Endothelial cell of umbilical vein (primary cell): ENCODE measurements around the gene TSPAN13. TPM values are rescaled to one million over a fixed set of nuclear protein-coding genes. Genes with fewer than 3 reads are reported as not detected.
A peak's percentile ranks its signal among the peaks of the same experiment; 100 is the strongest.

Experiments used
- BruUV-seq: library from RNA; stranded (reverse); fragments of 400-500 nt; replicated peaks from 2 replicates; lab custom pipeline; 2021; lab: Mats Ljungman, UMichigan
- CTCF ChIA-PET: fragments of 300-600, 350-600 bp; sonication (Branson Sonifier 250); formaldehyde crosslinking; loops from one replicate; lab custom pipeline; 2021; ENCODE audit warnings: antibody characterized with exemption, inconsistent platforms; lab: Charles Lee
- POLR2A ChIA-PET: fragments of 300-600, 350-600 bp; sonication (Branson Sonifier 250); formaldehyde crosslinking; loops from one replicate; lab custom pipeline; 2021; ENCODE audit warnings: antibody characterized with exemption, inconsistent platforms; lab: Charles Lee
- DNase-seq: peaks from one replicate; pipeline ENCODE4 v3.0.0-alpha.2; 2011; ENCODE audit warnings: low read depth, low spot score
- FAIRE-seq: peaks from 2 replicates; lab custom pipeline; 2011; peaks lifted over from hg19 to GRCh38; lab: Jason Lieb, UNC
- H2AFZ ChIP-seq: 2 replicates; pipeline ENCODE4 v1.6.0; 2012; ENCODE audit warnings: low read depth, low read length, control low read depth, inconsistent platforms
- H3K27ac ChIP-seq: 2 replicates; pipeline ENCODE4 v1.5.1; 2011; ENCODE audit warnings: low read depth, mild to moderate bottlenecking, control low read depth, low read length, moderate library complexity; ENCODE audit not compliant: insufficient read depth
- H3K27me3 ChIP-seq, 2 experiments: 2 replicates each; pipeline versions ENCODE4 v1.6.0 to v1.6.1; 2011; ENCODE audit warnings: low read length in 2 of 2, mixed read lengths in 1 of 2; ENCODE audit not compliant: control insufficient read depth in 2 of 2, insufficient read depth in 2 of 2
- H3K36me3 ChIP-seq, 2 experiments: 2 replicates in 1 of 2; 3 replicates in 1 of 2; pipeline ENCODE4 v1.5.1; 2011; ENCODE audit warnings: low read length in 2 of 2, mild to moderate bottlenecking in 1 of 2, moderate library complexity in 1 of 2; ENCODE audit not compliant: control insufficient read depth in 2 of 2, insufficient read depth in 2 of 2; ENCODE audit errors: extremely low read depth in 1 of 2
- H3K4me1 ChIP-seq: 3 replicates; pipeline ENCODE4 v1.5.1; 2011; ENCODE audit warnings: mild to moderate bottlenecking, low read length; ENCODE audit not compliant: control insufficient read depth, insufficient read depth; ENCODE audit errors: extremely low read depth
- H3K4me2 ChIP-seq: 2 replicates; pipeline ENCODE4 v1.6.1; 2011; ENCODE audit warnings: low read length, control low read depth, mixed read lengths; ENCODE audit not compliant: insufficient read depth
- H3K4me3 ChIP-seq, 3 experiments: fragments of 200-600 bp in 1 of 3; sonication (generic), shearing (Covaris generic) in 1 of 3; replicated peaks in 1 of 3; 2 replicates each; pipeline ENCODE4 v1.5.1; 2011 to 2016; ENCODE audit warnings: control low read depth in 3 of 3, low read length in 3 of 3, mild to moderate bottlenecking in 2 of 3, inconsistent platforms in 1 of 3, low read depth in 1 of 3, moderate library complexity in 1 of 3; ENCODE audit not compliant: insufficient read depth in 1 of 3
- H3K79me2 ChIP-seq: 2 replicates; pipeline ENCODE4 v1.6.0; 2012; ENCODE audit warnings: low read length, inconsistent platforms; ENCODE audit not compliant: control insufficient read depth, insufficient read depth
- H3K9ac ChIP-seq: replicated peaks from 2 replicates; pipeline ENCODE3; 2011; ENCODE audit warnings: low read length, control low read depth; ENCODE audit not compliant: insufficient read depth; ENCODE audit errors: extremely low read depth
- H3K9me1 ChIP-seq: replicated peaks from 3 replicates; pipeline ENCODE4 v1.6.0; 2011; ENCODE audit warnings: mild to moderate bottlenecking, low read length; ENCODE audit not compliant: control insufficient read depth, insufficient read depth; ENCODE audit errors: extremely low read depth
- H3K9me3 ChIP-seq: replicated peaks from 2 replicates; pipeline ENCODE4 v1.5.1; 2012; ENCODE audit warnings: low read length, inconsistent platforms; ENCODE audit not compliant: control insufficient read depth, insufficient read depth
- H4K20me1 ChIP-seq: replicated peaks from 2 replicates; pipeline ENCODE3; 2011; ENCODE audit warnings: mild to moderate bottlenecking, low read length; ENCODE audit not compliant: control insufficient read depth, insufficient read depth; ENCODE audit errors: extremely low read depth
- CTCF ChIP-seq, 2 donors: IDR thresholded peaks; 1 replicate in 1 of 2; 2 replicates in 1 of 2; pipeline ENCODE4 v1.5.1; 2011; ENCODE audit warnings: low read length in 2 of 2, mild to moderate bottlenecking in 2 of 2, moderate library complexity in 2 of 2, control low read depth in 1 of 2, inconsistent platforms in 1 of 2, low read depth in 1 of 2; ENCODE audit not compliant: insufficient read depth in 1 of 2; ENCODE audit errors: extremely low read depth in 1 of 2
- EZH2 ChIP-seq: IDR thresholded peaks from 2 replicates; pipeline ENCODE4 v1.6.1; 2012; ENCODE audit warnings: borderline replicate concordance, low read depth, mild to moderate bottlenecking, moderate library complexity, low read length, inconsistent platforms; ENCODE audit not compliant: severe bottlenecking
- FOS ChIP-seq: IDR thresholded peaks from 2 replicates; pipeline ENCODE4 v1.6.1; 2011; ENCODE audit warnings: mild to moderate bottlenecking, low read length, moderate library complexity, borderline replicate concordance; ENCODE audit not compliant: insufficient read depth
- GATA2 ChIP-seq: IDR thresholded peaks from 2 replicates; pipeline ENCODE4 v1.7.0; 2011; ENCODE audit warnings: low read depth, mild to moderate bottlenecking, moderate library complexity, mixed read lengths, low read length; ENCODE audit not compliant: insufficient read length, insufficient read depth
- JUN ChIP-seq: IDR thresholded peaks from 2 replicates; pipeline ENCODE4 v1.6.1; 2011; ENCODE audit warnings: borderline replicate concordance, low read depth; ENCODE audit not compliant: insufficient read length, insufficient read depth
- MAX ChIP-seq: IDR thresholded peaks from 2 replicates; pipeline ENCODE4 v1.6.1; 2011; ENCODE audit not compliant: insufficient read depth, insufficient read length
- MYC ChIP-seq: IDR thresholded peaks from one replicate; pipeline ENCODE4 v1.6.1; 2011; ENCODE audit warnings: mild to moderate bottlenecking, low read depth, low read length
- POLR2A ChIP-seq: IDR thresholded peaks from 2 replicates; pipeline ENCODE4 v1.6.1; 2012; ENCODE audit warnings: low read depth, mild to moderate bottlenecking, control low read depth, low read length
- POLR2AphosphoS5 ChIP-seq: IDR thresholded peaks from 2 replicates; pipeline ENCODE4 v1.6.1; 2012; ENCODE audit warnings: low read depth, mild to moderate bottlenecking, control low read depth, low read length, moderate library complexity; ENCODE audit not compliant: insufficient read depth
- dilution Hi-C: fragments of 300-500 bp; cut with MboI; formaldehyde crosslinking; loops from one replicate; pipeline ENCODE4 v1.15.0; 2019; ENCODE audit warnings: low sequenced_read_pairs; ENCODE audit not compliant: extremely low pct_ligation_motif_present
- intact Hi-C: fragments of 100-400 bp; cut with micrococcal nuclease; formaldehyde crosslinking; loops from one replicate; pipeline ENCODE4 v1.10.0; 2022
- polyA plus RNA-seq, 4 experiments: library from polyadenylated mRNA; depleted of rRNA in 3 of 4; stranded (reverse) in 3 of 4; unstranded in 1 of 4; fragments of >200 nt; gene quantifications; 2 replicates each; pipeline versions ENCODE4 v1.2.1 to v1.2.3, GENCODE V29; 2011 to 2012; ENCODE audit warnings: missing spikeins in 1 of 4
- total RNA-seq: library from RNA; stranded (reverse); gene quantifications from 2 replicates; pipeline ENCODE4 v1.2.3, GENCODE V29; 2021

Gene TSPAN13
- total and polyA plus RNA-seq, 2 donors (not counting 3 experiments of a cell fraction or from before 2014, with no cell fraction given), result 13.3 to 33.0 TPM

- FAIRE-seq (peak; percentile 42), DNase-seq (peak; percentile 88)
- Histone ChIP-seq H3K9me3 (no peaks in the 10 kb centered on the region), H4K20me1 (no peaks in the 10 kb centered on the region), H3K4me2 (peak overlapping the region; percentile 52), H3K27ac (peak overlapping the region; percentile 40), H2AFZ (no peak overlapping the region), H3K27me3 (no peaks in the 10 kb centered on the region), H3K79me2 (no peaks in the 10 kb centered on the region), H3K9me1 (no peaks in the 10 kb centered on the region), H3K9ac (peak overlapping the region; percentile 34), H3K36me3 (no peaks in the 10 kb centered on the region), H3K4me3 (no peak overlapping the region), H3K4me1 (peaks cover 36% of the 10 kb centered on the region)
- CTCF ChIA-PET, result interaction anchor here (1.2 kb wide), 1 partner anchor 45 kb away, joined by 4 read pairs; no protein-coding TSS in a partner anchor
- no TSS peak for BruUV-seq
- intact Hi-C loops (loop anchor here (2.0 kb wide), 1 partner anchor 13 kb away; no protein-coding TSS in a partner anchor), dilution Hi-C loops (no loop called here)
- no peak for TF ChIP-seq MAX
- TF ChIP-seq POLR2AphosphoS5, result peak; percentile 15
- TF ChIP-seq CTCF (IDR thresholded peaks at IDR 0.05; ENCODE audit: extremely low read depth in 1 of 2, insufficient read depth in 1 of 2, low read depth in 1 of 2, low read length in 2 of 2), result no peak
- peak; percentile 24 for TF ChIP-seq JUN
- peak; percentile 80 for TF ChIP-seq FOS
- TF ChIP-seq EZH2, result no peak
- TF ChIP-seq POLR2A, result no peak
- no peak for TF ChIP-seq MYC
- peak; percentile 59 for TF ChIP-seq GATA2
- POLR2A ChIA-PET, result no interaction called here
These were observed 13.5 kb upstream of the TSPAN13 start for GRCh38 chr7:16739863-16740622.
